ENCODE measurements around the gene MEGF6. TPM values are rescaled to one million over a fixed set of nuclear protein-coding genes. Genes with fewer than 3 reads are reported as not detected.

MEGF6 gene
- total RNA-seq, 1 experiment from 2014 or later = 65.3 TPM

DNA sequence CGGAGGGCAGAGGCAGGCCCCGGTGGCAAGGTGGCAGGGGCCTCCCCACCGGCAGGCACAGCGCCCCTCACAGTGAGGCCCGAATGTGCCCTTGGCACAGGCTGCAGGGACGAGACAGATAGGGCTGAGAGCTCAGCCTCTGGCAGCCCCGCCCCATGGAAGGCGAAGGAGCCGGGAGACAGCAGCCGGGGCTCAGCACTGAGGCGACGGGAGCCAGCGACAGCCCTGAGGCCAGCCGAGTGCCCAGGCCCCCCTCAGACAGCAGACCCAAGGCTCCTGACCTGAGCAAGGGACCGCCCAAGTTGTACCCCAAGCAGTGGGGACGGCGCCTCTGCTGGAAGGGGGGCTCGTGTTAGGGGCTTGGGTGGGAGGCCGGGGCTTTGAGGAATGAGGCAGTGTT lies 113.8 kb downstream of the MEGF6 start:
- BruUV-seq (replicated peaks) = no TSS peak
- Histone ChIP-seq H3K4me1 (replicated peaks; ENCODE audit: insufficient read depth) (peaks cover 11% of the 10 kb centered on the region), H3K27me3 (ENCODE audit: insufficient read depth, low read depth) (no peaks in the 10 kb centered on the region), H3K9me3 (ENCODE audit: insufficient read depth, low read depth) (no peaks in the 10 kb centered on the region), H3K36me3 (ENCODE audit: low read depth) (no peaks in the 10 kb centered on the region), H3F3A (ENCODE audit: insufficient read depth, low read depth) (peaks cover 5% of the 10 kb centered on the region; the same call in 1 of the 2 replicates), H3K27ac (no peak overlapping the region), H3K4me2 (no peak overlapping the region), H2AFZ (no peak overlapping the region), H3K79me2 (ENCODE audit: low read depth) (no peaks in the 10 kb centered on the region), H4K20me1 (ENCODE audit: insufficient read depth) (peaks cover 5% of the 10 kb centered on the region; the same call in 1 of the 2 replicates), H3K9me2 (ENCODE audit: insufficient read depth) (no peaks in the 10 kb centered on the region), H3K4me3 (no peak overlapping the region)
- intact Hi-C loops (cut with micrococcal nuclease; ENCODE audit: unreplicated experiment) = no loop called here
- TF ChIP-seq CTCF (conservative IDR thresholded peaks at IDR 0.05) (no peak), EZH2 (IDR thresholded peaks at IDR 0.05; ENCODE audit: low read depth) (no peak)
- no peak for DNase-seq
- POLR2A ChIA-PET (ENCODE audit: unreplicated experiment) = no interaction called here
- CTCF ChIA-PET = no interaction called here

DNA sequence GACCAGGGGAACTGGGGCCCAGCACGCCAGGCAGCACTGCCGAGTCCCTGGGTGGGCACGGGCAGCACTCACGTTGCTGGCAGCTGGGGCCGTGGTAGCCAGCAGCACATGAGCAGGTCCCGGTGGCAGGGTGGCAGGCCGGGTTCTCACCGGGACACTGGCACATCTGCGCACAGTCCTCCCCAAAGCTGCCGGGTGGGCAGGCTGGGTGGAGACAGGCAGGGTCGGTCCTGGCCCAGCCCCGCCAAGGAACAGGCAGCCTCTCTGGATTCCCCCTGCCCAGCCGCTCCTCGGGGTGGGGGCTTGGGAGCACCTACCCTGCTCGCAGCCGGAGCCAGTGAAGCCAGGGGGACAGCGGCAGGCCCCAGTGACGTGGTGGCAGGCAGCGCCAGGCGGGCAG lies 114.4 kb downstream of the MEGF6 start:
- intact Hi-C loops (cut with micrococcal nuclease; ENCODE audit: unreplicated experiment) = no loop called here
- no peak overlapping the region for H2AFZ ChIP-seq
- H3K4me1 ChIP-seq (replicated peaks; ENCODE audit: insufficient read depth) = peaks cover 17% of the 10 kb centered on the region
- H3K79me2 ChIP-seq (ENCODE audit: low read depth) = no peaks in the 10 kb centered on the region
- H3K4me3 ChIP-seq = no peak overlapping the region
- H4K20me1 ChIP-seq (ENCODE audit: insufficient read depth) = peaks cover 5% of the 10 kb centered on the region; the same call in 1 of the 2 replicates
- CTCF ChIA-PET = interaction anchor here (1.3 kb wide), 1 partner anchor 44 kb away, joined by 3 read pairs; no protein-coding TSS in a partner anchor
- H3K4me2 ChIP-seq = no peak overlapping the region
- no peaks in the 10 kb centered on the region for H3K9me2 ChIP-seq (ENCODE audit: insufficient read depth)
- TF ChIP-seq CTCF (conservative IDR thresholded peaks at IDR 0.05) (no peak), EZH2 (IDR thresholded peaks at IDR 0.05; ENCODE audit: low read depth) (no peak)
- no TSS peak for BruUV-seq (replicated peaks)
- POLR2A ChIA-PET (ENCODE audit: unreplicated experiment) = no interaction called here
- no peaks in the 10 kb centered on the region for H3K36me3 ChIP-seq (ENCODE audit: low read depth)
- no peaks in the 10 kb centered on the region for H3K27me3 ChIP-seq (ENCODE audit: insufficient read depth, low read depth)
- no peaks in the 10 kb centered on the region for H3K9me3 ChIP-seq (ENCODE audit: insufficient read depth, low read depth)
- no peak for DNase-seq
- H3F3A ChIP-seq (ENCODE audit: insufficient read depth, low read depth) = peaks cover 5% of the 10 kb centered on the region; the same call in 1 of the 2 replicates
- H3K27ac ChIP-seq = no peak overlapping the region

- no TSS peak for BruUV-seq (replicated peaks)
- Histone ChIP-seq H4K20me1 (ENCODE audit: insufficient read depth) (peaks cover 5% of the 10 kb centered on the region; the same call in 1 of the 2 replicates), H3K4me1 (replicated peaks; ENCODE audit: insufficient read depth) (peaks cover 20% of the 10 kb centered on the region), H3F3A (ENCODE audit: insufficient read depth, low read depth) (peaks cover 5% of the 10 kb centered on the region; the same call in 1 of the 2 replicates), H3K9me3 (ENCODE audit: insufficient read depth, low read depth) (no peaks in the 10 kb centered on the region), H3K4me3 (no peak overlapping the region), H2AFZ (no peak overlapping the region), H3K9me2 (ENCODE audit: insufficient read depth) (no peaks in the 10 kb centered on the region), H3K79me2 (ENCODE audit: low read depth) (no peaks in the 10 kb centered on the region), H3K27ac (no peak overlapping the region), H3K36me3 (ENCODE audit: low read depth) (no peaks in the 10 kb centered on the region), H3K4me2 (no peak overlapping the region), H3K27me3 (ENCODE audit: insufficient read depth, low read depth) (no peaks in the 10 kb centered on the region)
- TF ChIP-seq EZH2 (IDR thresholded peaks at IDR 0.05; ENCODE audit: low read depth) = no peak
- no peak for TF ChIP-seq CTCF (conservative IDR thresholded peaks at IDR 0.05)
- intact Hi-C loops (cut with micrococcal nuclease; ENCODE audit: unreplicated experiment) = no loop called here
- CTCF ChIA-PET = interaction anchor here (0.6 to 1.3 kb wide), 2 partner anchors 43 to 123 kb away, joined by 3 to 4 read pairs; no protein-coding TSS in a partner anchor
- DNase-seq = no peak
- POLR2A ChIA-PET (ENCODE audit: unreplicated experiment) = no interaction called here
These were observed 115.2 kb downstream of the MEGF6 start for GRCh38 chr1:3495776-3496745.

All from PC-9 (cell line).